Measurements from ENCODE around the gene C5.

DNA sequence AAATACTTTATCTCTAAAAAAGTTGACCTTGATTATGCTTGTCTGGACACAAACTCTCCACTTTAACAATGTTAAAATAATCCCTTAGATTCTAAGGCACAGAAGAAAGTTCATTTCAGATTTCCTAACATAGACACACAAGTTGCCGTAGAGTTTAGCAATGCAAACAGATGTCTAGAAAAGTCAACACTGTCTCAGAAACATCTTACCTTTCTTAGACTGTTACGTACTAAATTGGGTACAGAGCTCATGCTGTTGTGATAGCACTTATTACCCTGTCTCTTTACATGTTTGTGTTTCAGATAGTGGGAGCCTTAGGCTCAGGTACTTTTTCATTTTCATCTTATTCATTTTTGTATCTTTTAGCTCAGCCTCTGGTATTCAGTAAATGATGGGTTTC is 52.0 kb downstream of the C5 start:
- TF ChIP-seq CTCF (IDR thresholded peaks at IDR 0.05): no peak
- no peak for TF ChIP-seq POLR2A (IDR thresholded peaks at IDR 0.05)

Data from adrenal gland (tissue), 5 donors.